Fibroblast of villous mesenchyme (primary cell): ENCODE results near the gene LRRC47. TPM values are rescaled to one million over a fixed set of nuclear protein-coding genes. Genes with fewer than 3 reads are reported as not detected.

Experiments used
- DNase-seq: peaks from one replicate; pipeline ENCODE4 v3.0.0-alpha.2; 2010; ENCODE audit warnings: low read depth
- H3K4me3 ChIP-seq: 2 replicates; pipeline ENCODE4 v1.5.1; 2011; ENCODE audit warnings: low read depth, mild to moderate bottlenecking, low read length
- CTCF ChIP-seq: IDR thresholded peaks from 2 replicates; pipeline ENCODE4 v1.5.1; 2012; ENCODE audit warnings: low read depth, mild to moderate bottlenecking, low read length; ENCODE audit not compliant: insufficient read depth
- total RNA-seq: library from RNA; depleted of rRNA; stranded (reverse); fragments of >200 nt; gene quantifications from 2 replicates; pipeline ENCODE4 v1.2.3, GENCODE V29; 2012

The LRRC47 gene
- total RNA-seq, 1 donor: 31.1 TPM

GRCh38 chr1:3787349-3787715, 9.0 kb downstream of the LRRC47 start:
- no peak overlapping the region for H3K4me3 ChIP-seq
- no peak for TF ChIP-seq CTCF
- DNase-seq: no peak

- no peak for TF ChIP-seq CTCF
- DNase-seq: no peak
- H3K4me3 ChIP-seq: no peak overlapping the region
These were observed 9.6 kb downstream of the LRRC47 start for GRCh38 chr1:3786468-3787348.

- H3K4me3 ChIP-seq: no peak overlapping the region
- TF ChIP-seq CTCF: peak; percentile 35
- DNase-seq: no peak
These were observed 10.7 kb downstream of the LRRC47 start for GRCh38 chr1:3785456-3786157.

- H3K4me3 ChIP-seq: no peak overlapping the region
- no peak for DNase-seq
- no peak for TF ChIP-seq CTCF
These were observed 11.3 kb downstream of the LRRC47 start for GRCh38 chr1:3785045-3785444.

GRCh38 chr1:3783651-3784474, 12.4 kb downstream of the LRRC47 start:
- H3K4me3 ChIP-seq: no peak overlapping the region
- DNase-seq: no peak
- TF ChIP-seq CTCF: no peak

GRCh38 chr1:3780901-3781300, 15.4 kb downstream of the LRRC47 start:
- no peak for DNase-seq
- H3K4me3 ChIP-seq: no peak overlapping the region
- no peak for TF ChIP-seq CTCF
